SK-N-SH (cell line): ENCODE measurements around the gene PKN2. TPM values are rescaled to one million over a fixed set of nuclear protein-coding genes. Genes with fewer than 3 reads are reported as not detected.

Experiments
- CTCF ChIA-PET: fragments of 300-600, 350-600 bp; formaldehyde crosslinking; extraction: SDS; loops from one replicate; lab custom pipeline; 2021; lab: Yijun Ruan, JAX
- POLR2A ChIA-PET: fragments of 350-600 bp; sonication (Branson Sonifier 250); formaldehyde crosslinking; extraction: SDS; loops from one replicate; lab custom pipeline; 2020; ENCODE audit warnings: antibody characterized with exemption, inconsistent platforms; lab: Yijun Ruan, JAX
- DNase-seq: peaks from one replicate; pipeline ENCODE4 v3.0.0; 2012
- H2AFZ ChIP-seq: fragments of 200-600 bp; sonication (generic); 2 replicates; pipeline ENCODE4 v1.8.1; 2016; ENCODE audit warnings: antibody characterized with exemption, mild to moderate bottlenecking, low read depth
- H3F3A ChIP-seq: fragments of 200-600 bp; sonication (generic); replicated peaks from 2 replicates; pipeline ENCODE3; 2016; ENCODE audit warnings: antibody characterized with exemption, mild to moderate bottlenecking; ENCODE audit not compliant: insufficient read depth
- H3K27ac ChIP-seq, 2 experiments: fragments of 200-500 bp in 1 of 2; fragments of 200-600 bp in 1 of 2; sonication (Bioruptor generic) in 1 of 2; sonication (generic), shearing (Covaris generic) in 1 of 2; 2 replicates each; pipeline versions ENCODE4 v1.5.1 to v1.6.1; 2014 to 2016; ENCODE audit warnings: low read depth in 2 of 2, inconsistent platforms in 1 of 2, low read length in 1 of 2, mild to moderate bottlenecking in 1 of 2, mixed read lengths in 1 of 2
- H3K27me3 ChIP-seq: fragments of 200-600 bp; sonication (generic), shearing (Covaris generic); 2 replicates; pipeline ENCODE4 v1.6.1; 2016; ENCODE audit warnings: mixed run types; ENCODE audit not compliant: insufficient read depth
- H3K36me3 ChIP-seq, 2 experiments: fragments of 200-500 bp in 1 of 2; fragments of 200-600 bp in 1 of 2; sonication (Bioruptor generic) in 1 of 2; sonication (generic) in 1 of 2; replicated peaks in 1 of 2; 2 replicates each; pipeline versions ENCODE3 to v1.5.1; 2014 to 2016; ENCODE audit warnings: low read length in 1 of 2, mild to moderate bottlenecking in 1 of 2; ENCODE audit not compliant: insufficient read depth in 2 of 2, control insufficient read depth in 1 of 2
- H3K4me1 ChIP-seq, 2 experiments: fragments of 200-500 bp in 1 of 2; fragments of 200-600 bp in 1 of 2; sonication (Bioruptor generic) in 1 of 2; sonication (generic), shearing (Covaris generic) in 1 of 2; 2 replicates each; pipeline versions ENCODE4 v1.5.1 to v1.6.1; 2014 to 2016; ENCODE audit warnings: low read depth in 1 of 2, low read length in 1 of 2, mixed run types in 1 of 2; ENCODE audit not compliant: insufficient read depth in 2 of 2, control insufficient read depth in 1 of 2
- H3K4me2 ChIP-seq: fragments of 200-600 bp; sonication (generic), shearing (Covaris generic); 2 replicates; pipeline ENCODE4 v1.6.1; 2017; ENCODE audit warnings: mixed run types
- H3K4me3 ChIP-seq, 2 experiments: fragments of 200-500 bp in 1 of 2; fragments of 200-600 bp in 1 of 2; sonication (Bioruptor generic) in 1 of 2; sonication (generic), shearing (Covaris generic) in 1 of 2; 2 replicates each; pipeline versions ENCODE4 v1.5.1 to v1.8.1; 2014 to 2016; ENCODE audit warnings: low read depth in 2 of 2, inconsistent platforms in 1 of 2, low read length in 1 of 2, mild to moderate bottlenecking in 1 of 2, mixed read lengths in 1 of 2, moderate library complexity in 1 of 2
- H3K79me2 ChIP-seq: fragments of 200-600 bp; sonication (generic); 2 replicates; pipeline ENCODE4 v1.8.1; 2017; ENCODE audit warnings: mild to moderate bottlenecking; ENCODE audit not compliant: insufficient read depth
- H3K9ac ChIP-seq: fragments of 200-600 bp; sonication (generic); 2 replicates; pipeline ENCODE4 v1.6.1; 2017; ENCODE audit warnings: mixed run types
- H3K9me2 ChIP-seq: fragments of 200-600 bp; sonication (generic); 2 replicates; pipeline ENCODE4 v1.6.1; 2017; ENCODE audit warnings: mixed run types
- H3K9me3 ChIP-seq: fragments of 200-600 bp; sonication (generic); 2 replicates; pipeline ENCODE4 v1.6.1; 2017; ENCODE audit warnings: mixed run types, mild to moderate bottlenecking, moderate library complexity
- H4K20me1 ChIP-seq: fragments of 200-600 bp; sonication (generic); 2 replicates; pipeline ENCODE4 v1.6.1; 2017; ENCODE audit warnings: mild to moderate bottlenecking, mixed run types; ENCODE audit not compliant: insufficient read depth
- CHD2 ChIP-seq: fragments of 150-350 bp; IDR thresholded peaks from 2 replicates; pipeline ENCODE4 v1.6.1; 2018; ENCODE audit warnings: low read length; ENCODE audit not compliant: partially characterized antibody
- EZH2phosphoT487 ChIP-seq: fragments of 200-600 bp; sonication (generic); IDR thresholded peaks from 2 replicates; pipeline ENCODE4 v1.6.1; 2017; ENCODE audit warnings: low read depth, mixed run types, mild to moderate bottlenecking, antibody characterized with exemption, moderate library complexity, borderline replicate concordance
- FOSL2 ChIP-seq: IDR thresholded peaks from 2 replicates; pipeline ENCODE4 v1.4.0; 2012; ENCODE audit warnings: low read depth, mild to moderate bottlenecking, moderate library complexity, borderline replicate concordance
- FOXJ3 ChIP-seq: sonication (generic); formaldehyde crosslinking; IDR thresholded peaks from 2 replicates; pipeline ENCODE4 v1.5.1; 2020; ENCODE audit warnings: mild to moderate bottlenecking, missing genetic modification reagents
- FOXM1 ChIP-seq: IDR thresholded peaks from 2 replicates; pipeline ENCODE4 v1.4.0; 2012; ENCODE audit warnings: low read depth, mild to moderate bottlenecking
- GABPA ChIP-seq: IDR thresholded peaks from 2 replicates; pipeline ENCODE4 v1.4.0; 2012; ENCODE audit warnings: low read depth, mild to moderate bottlenecking
- GATA2 ChIP-seq: sonication (generic); formaldehyde crosslinking; IDR thresholded peaks from 2 replicates; pipeline ENCODE4 v1.5.0; 2020; ENCODE audit warnings: mild to moderate bottlenecking, missing genetic modification reagents
- IRF3 ChIP-seq: fragments of 150-350 bp; IDR thresholded peaks from 2 replicates; pipeline ENCODE4 v1.6.1; 2016; ENCODE audit warnings: mild to moderate bottlenecking, low read depth, low read length
- JUND ChIP-seq: IDR thresholded peaks from 2 replicates; pipeline ENCODE4 v1.4.0; 2012
- MXI1 ChIP-seq: IDR thresholded peaks from 2 replicates; pipeline ENCODE4 v1.6.1; 2012; ENCODE audit warnings: mild to moderate bottlenecking, low read depth, low read length, improper control_type of control experiment
- NFIC ChIP-seq: IDR thresholded peaks from 2 replicates; pipeline ENCODE4 v1.4.0; 2012; ENCODE audit warnings: borderline replicate concordance
- NRF1 ChIP-seq: IDR thresholded peaks from 2 replicates; pipeline ENCODE4 v1.6.1; 2012; ENCODE audit warnings: low read depth, mild to moderate bottlenecking, low read length
- PBX3 ChIP-seq: IDR thresholded peaks from 2 replicates; pipeline ENCODE4; 2012
- RCOR1 ChIP-seq: fragments of 150-350 bp; IDR thresholded peaks from 2 replicates; pipeline ENCODE4 v1.6.1; 2017; ENCODE audit warnings: antibody characterized with exemption, low read length
- RFX5 ChIP-seq: IDR thresholded peaks from 2 replicates; pipeline ENCODE4 v1.6.1; 2012; ENCODE audit warnings: mild to moderate bottlenecking, improper control_type of control experiment, low read length
- RXRA ChIP-seq: IDR thresholded peaks from 2 replicates; pipeline ENCODE4 v1.4.0; 2012; ENCODE audit warnings: low read depth, mild to moderate bottlenecking, borderline replicate concordance
- SMC3 ChIP-seq: IDR thresholded peaks from 2 replicates; pipeline ENCODE4 v1.6.1; 2012; ENCODE audit warnings: low read depth, low read length, improper control_type of control experiment
- USF1 ChIP-seq: IDR thresholded peaks from 2 replicates; pipeline ENCODE4 v1.4.0; 2012; ENCODE audit warnings: low read depth, borderline replicate concordance
- YY1 ChIP-seq: IDR thresholded peaks from 2 replicates; pipeline ENCODE4 v1.4.0; 2012; ENCODE audit warnings: low read depth, mild to moderate bottlenecking
- WGBS: methylation state at CpG from one replicate; pipeline ENCODE4 v1.1.6; 2017; ENCODE audit warnings: low lambda C conversion rate; 5-methylcytosine and 5-hydroxymethylcytosine counted together
- polyA plus RNA-seq, 3 experiments: library from polyadenylated mRNA; depleted of rRNA; stranded (reverse); fragments of >200 nt; gene quantifications; 2 replicates each; pipeline ENCODE4 v1.2.3, GENCODE V29; 2012
- TF ChIP-seq, protein P1 (sequence below): fragments of 200-600 bp; sonication (generic); IDR thresholded peaks from 2 replicates; pipeline ENCODE4 v1.6.1; 2017; ENCODE audit warnings: antibody characterized with exemption, mild to moderate bottlenecking, moderate library complexity
- TF ChIP-seq, protein P2 (sequence below): IDR thresholded peaks from 2 replicates; pipeline ENCODE4 v1.4.0; 2012; ENCODE audit warnings: low read depth, borderline replicate concordance

PKN2 gene
- polyA plus RNA-seq, 1 of the 3 experiments (the other 2 are of a cell fraction) = 6.8 TPM

GRCh38 chr1:88746916-88747315, 62.8 kb downstream of the PKN2 start (continued):
- TF ChIP-seq, protein P1, sequence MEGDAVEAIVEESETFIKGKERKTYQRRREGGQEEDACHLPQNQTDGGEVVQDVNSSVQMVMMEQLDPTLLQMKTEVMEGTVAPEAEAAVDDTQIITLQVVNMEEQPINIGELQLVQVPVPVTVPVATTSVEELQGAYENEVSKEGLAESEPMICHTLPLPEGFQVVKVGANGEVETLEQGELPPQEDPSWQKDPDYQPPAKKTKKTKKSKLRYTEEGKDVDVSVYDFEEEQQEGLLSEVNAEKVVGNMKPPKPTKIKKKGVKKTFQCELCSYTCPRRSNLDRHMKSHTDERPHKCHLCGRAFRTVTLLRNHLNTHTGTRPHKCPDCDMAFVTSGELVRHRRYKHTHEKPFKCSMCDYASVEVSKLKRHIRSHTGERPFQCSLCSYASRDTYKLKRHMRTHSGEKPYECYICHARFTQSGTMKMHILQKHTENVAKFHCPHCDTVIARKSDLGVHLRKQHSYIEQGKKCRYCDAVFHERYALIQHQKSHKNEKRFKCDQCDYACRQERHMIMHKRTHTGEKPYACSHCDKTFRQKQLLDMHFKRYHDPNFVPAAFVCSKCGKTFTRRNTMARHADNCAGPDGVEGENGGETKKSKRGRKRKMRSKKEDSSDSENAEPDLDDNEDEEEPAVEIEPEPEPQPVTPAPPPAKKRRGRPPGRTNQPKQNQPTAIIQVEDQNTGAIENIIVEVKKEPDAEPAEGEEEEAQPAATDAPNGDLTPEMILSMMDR = no peak
- no peak for TF ChIP-seq GATA2 (CRISPR knock-in tag)
- no peak for TF ChIP-seq USF1
- TF ChIP-seq NRF1 = no peak
- no peak for TF ChIP-seq YY1

- Histone ChIP-seq H3K27me3 (no peaks in the 10 kb centered on the region), H3K9ac (no peak overlapping the region), H3K4me3 (no peak overlapping the region), H3K79me2 (peaks cover 24% of the 10 kb centered on the region; the same call in 1 of the 2 replicates), H3K9me3 (no peaks in the 10 kb centered on the region), H4K20me1 (no peaks in the 10 kb centered on the region), H3K4me2 (no peak overlapping the region), H3K27ac (no peak overlapping the region), H3K36me3 (peaks cover 4 to 6% of the 10 kb centered on the region in 2 experiments), H2AFZ (no peak overlapping the region), H3K4me1 (no peaks in the 10 kb centered on the region), H3F3A (no peaks in the 10 kb centered on the region), H3K9me2 (no peaks in the 10 kb centered on the region)
- DNase-seq = no peak
- 94% methylated on average over 4 of the region's 4 CpGs for WGBS
- ChIA-PET POLR2A (no interaction called here), CTCF (no interaction called here)
- TF ChIP-seq PBX3 (no peak), RXRA (no peak), RCOR1 (no peak), NRF1 (no peak), GABPA (no peak), SMC3 (no peak), YY1 (no peak)
These were observed 67.6 kb downstream of the PKN2 start for GRCh38 chr1:88751714-88752113.

GRCh38 chr1:88753506-88753905, 69.4 kb downstream of the PKN2 start:
- POLR2A ChIA-PET = no interaction called here
- WGBS = 95% methylated on average over 6 of the region's 6 CpGs
- TF ChIP-seq SMC3 (no peak), IRF3 (no peak), YY1 (no peak), NRF1 (no peak), MXI1 (no peak), RFX5 (no peak), FOXM1 (no peak), FOSL2 (no peak), JUND (no peak), GATA2 (CRISPR knock-in tag) (no peak), RXRA (no peak), EZH2phosphoT487 (no peak), FOXJ3 (CRISPR knock-in tag) (no peak), NFIC (no peak), CHD2 (no peak)
- TF ChIP-seq, protein P2, sequence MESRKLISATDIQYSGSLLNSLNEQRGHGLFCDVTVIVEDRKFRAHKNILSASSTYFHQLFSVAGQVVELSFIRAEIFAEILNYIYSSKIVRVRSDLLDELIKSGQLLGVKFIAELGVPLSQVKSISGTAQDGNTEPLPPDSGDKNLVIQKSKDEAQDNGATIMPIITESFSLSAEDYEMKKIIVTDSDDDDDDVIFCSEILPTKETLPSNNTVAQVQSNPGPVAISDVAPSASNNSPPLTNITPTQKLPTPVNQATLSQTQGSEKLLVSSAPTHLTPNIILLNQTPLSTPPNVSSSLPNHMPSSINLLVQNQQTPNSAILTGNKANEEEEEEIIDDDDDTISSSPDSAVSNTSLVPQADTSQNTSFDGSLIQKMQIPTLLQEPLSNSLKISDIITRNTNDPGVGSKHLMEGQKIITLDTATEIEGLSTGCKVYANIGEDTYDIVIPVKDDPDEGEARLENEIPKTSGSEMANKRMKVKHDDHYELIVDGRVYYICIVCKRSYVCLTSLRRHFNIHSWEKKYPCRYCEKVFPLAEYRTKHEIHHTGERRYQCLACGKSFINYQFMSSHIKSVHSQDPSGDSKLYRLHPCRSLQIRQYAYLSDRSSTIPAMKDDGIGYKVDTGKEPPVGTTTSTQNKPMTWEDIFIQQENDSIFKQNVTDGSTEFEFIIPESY = no peak

More at GRCh38 chr1:88753506-88753905, 69.4 kb downstream of the PKN2 start:
- Histone ChIP-seq H3K27ac (no peak overlapping the region), H3K9me2 (no peaks in the 10 kb centered on the region), H2AFZ (no peak overlapping the region), H3K9ac (no peak overlapping the region), H3K4me3 (no peak overlapping the region), H3K79me2 (peaks cover 30% of the 10 kb centered on the region), H3K4me2 (no peak overlapping the region), H4K20me1 (no peaks in the 10 kb centered on the region), H3K4me1 (no peaks in the 10 kb centered on the region), H3K36me3 (peaks cover 4 to 6% of the 10 kb centered on the region in 2 experiments), H3K27me3 (no peaks in the 10 kb centered on the region), H3F3A (no peaks in the 10 kb centered on the region), H3K9me3 (no peaks in the 10 kb centered on the region)
- CTCF ChIA-PET = no interaction called here
- DNase-seq = no peak
